Endothelial cell (in vitro differentiated cells): ENCODE data around the gene PMEL. TPM values are rescaled to one million over a fixed set of nuclear protein-coding genes. Genes with fewer than 3 reads are reported as not detected.
A peak's percentile ranks its signal among the peaks of the same experiment; 100 is the strongest.
"Not testable (repeated sequence)": the region's sequence is repeated elsewhere in the genome, so short reads cannot be mapped to it uniquely, and the experiment has no call there.

Experiments used
- DNase-seq: peaks from one replicate; pipeline ENCODE4 v3.0.0; 2021; ENCODE audit warnings: low spot score
- H3K27ac Mint-ChIP-seq: one replicate; pipeline ENCODE4 v1.8.0; 2021; ENCODE audit warnings: mixed read lengths, inconsistent platforms; ENCODE audit not compliant: unreplicated experiment
- H3K27me3 Mint-ChIP-seq: one replicate; pipeline ENCODE4 v1.8.0; 2021; ENCODE audit warnings: mild to moderate bottlenecking, moderate library complexity, mixed read lengths, inconsistent platforms; ENCODE audit not compliant: unreplicated experiment
- H3K36me3 Mint-ChIP-seq: one replicate; pipeline ENCODE4 v1.8.0; 2021; ENCODE audit warnings: mild to moderate bottlenecking, low read depth, mixed read lengths, inconsistent platforms; ENCODE audit not compliant: unreplicated experiment
- H3K4me1 Mint-ChIP-seq: one replicate; pipeline ENCODE4 v1.8.0; 2021; ENCODE audit warnings: mild to moderate bottlenecking, mixed read lengths, inconsistent platforms; ENCODE audit not compliant: unreplicated experiment
- H3K4me3 Mint-ChIP-seq: one replicate; pipeline ENCODE4 v1.8.0; 2021; ENCODE audit warnings: mild to moderate bottlenecking, mixed read lengths, inconsistent platforms; ENCODE audit not compliant: unreplicated experiment
- H3K9me3 Mint-ChIP-seq: one replicate; pipeline ENCODE4 v1.8.0; 2021; ENCODE audit warnings: mixed read lengths, inconsistent platforms; ENCODE audit not compliant: unreplicated experiment
- CTCF ChIP-seq: fragments of 200-600 bp; sonication (generic); IDR thresholded peaks from one replicate; pipeline ENCODE4 v1.5.0; 2021; ENCODE audit warnings: antibody characterized with exemption; ENCODE audit not compliant: unreplicated experiment
- total RNA-seq: library from RNA; stranded (reverse); fragmentation: NEBNext Ultra II Directional; extraction: Animal tissue kit (Norgen Biotek cat#: 25700); gene quantifications from one replicate; pipeline ENCODE4 v1.2.1, GENCODE V29; 2021; ENCODE audit not compliant: unreplicated experiment

Gene PMEL
- total RNA-seq, 1 donor from 2014 or later: 136 TPM

GRCh38 chr12:56007564-56008559 is 42.0 kb upstream of the PMEL start:
- Mint-ChIP-seq H3K27ac (peak overlapping the region; percentile 50), H3K9me3 (no peaks in the 10 kb centered on the region), H3K4me3 (peak overlapping the region; percentile 91), H3K36me3 (peaks cover 18% of the 10 kb centered on the region), H3K27me3 (peaks cover 2% of the 10 kb centered on the region), H3K4me1 (peaks cover 30% of the 10 kb centered on the region)
- no peak for TF ChIP-seq CTCF
- DNase-seq: peak; percentile 61

- TF ChIP-seq CTCF: no peak
- no peak overlapping the region for H3K27ac Mint-ChIP-seq
- no peaks in the 10 kb centered on the region for H3K9me3 Mint-ChIP-seq
- H3K27me3 Mint-ChIP-seq: peaks cover 7% of the 10 kb centered on the region
- peak overlapping the region; percentile 48 for H3K4me3 Mint-ChIP-seq
- DNase-seq: no peak
- peaks cover 39% of the 10 kb centered on the region for H3K36me3 Mint-ChIP-seq
- peaks cover 39% of the 10 kb centered on the region for H3K4me1 Mint-ChIP-seq
These were observed 38.4 kb upstream of the PMEL start for GRCh38 chr12:56004211-56004610.

GRCh38 chr12:56003376-56003775 is 37.5 kb upstream of the PMEL start:
- H3K4me3 Mint-ChIP-seq: peak overlapping the region; percentile 74
- H3K27ac Mint-ChIP-seq, H3K9me3 Mint-ChIP-seq, DNase-seq: not testable (repeated sequence)
- H3K27me3 Mint-ChIP-seq: peaks cover 10% of the 10 kb centered on the region
- H3K4me1 Mint-ChIP-seq: peaks cover 43% of the 10 kb centered on the region
- H3K36me3 Mint-ChIP-seq: peaks cover 39% of the 10 kb centered on the region

- H3K36me3 Mint-ChIP-seq: peaks cover 39% of the 10 kb centered on the region
- H3K27ac Mint-ChIP-seq: peak overlapping the region; percentile 91
- peak overlapping the region; percentile 70 for H3K4me3 Mint-ChIP-seq
These were observed 35.8 kb upstream of the PMEL start for GRCh38 chr12:56001487-56002100.

GRCh38 chr12:55999999-56000540 is 34.2 kb upstream of the PMEL start:
- not testable (repeated sequence) for H3K4me3 Mint-ChIP-seq, H3K9me3 Mint-ChIP-seq, DNase-seq, H3K27ac Mint-ChIP-seq
- Mint-ChIP-seq H3K27me3 (peaks cover 11% of the 10 kb centered on the region), H3K4me1 (peaks cover 42% of the 10 kb centered on the region), H3K36me3 (peaks cover 44% of the 10 kb centered on the region)

More at GRCh38 chr12:56001487-56002100, 35.8 kb upstream of the PMEL start:
- H3K27me3 Mint-ChIP-seq: peaks cover 8% of the 10 kb centered on the region
- no peak for DNase-seq
- peaks cover 45% of the 10 kb centered on the region for H3K4me1 Mint-ChIP-seq
- TF ChIP-seq CTCF: no peak
- H3K9me3 Mint-ChIP-seq: no peaks in the 10 kb centered on the region

GRCh38 chr12:55999522-55999921 is 33.7 kb upstream of the PMEL start:
- not testable (repeated sequence) for H3K9me3 Mint-ChIP-seq, DNase-seq, H3K27ac Mint-ChIP-seq
- Mint-ChIP-seq H3K4me1 (peaks cover 38% of the 10 kb centered on the region), H3K36me3 (peaks cover 39% of the 10 kb centered on the region), H3K27me3 (peaks cover 11% of the 10 kb centered on the region), H3K4me3 (peak overlapping the region; percentile 51)
